ENCODE measurements around the gene SLCO2A1.

GRCh38 chr3:134013280-134013679 lies 16.4 kb downstream of the SLCO2A1 start:
- TF ChIP-seq YY1 (IDR thresholded peaks at IDR 0.05; ENCODE audit: insufficient read depth, insufficient read length) (no peak), ZNF274 (IDR thresholded peaks at IDR 0.05; ENCODE audit: low read depth, low read length) (no peak), SUZ12 (IDR thresholded peaks at IDR 0.05; ENCODE audit: extremely low read depth, insufficient read depth, insufficient read length) (no peak)

Measured in NT2/D1 (cell line).